ENCODE measurements around the gene OSBPL3.

Gene OSBPL3

DNA sequence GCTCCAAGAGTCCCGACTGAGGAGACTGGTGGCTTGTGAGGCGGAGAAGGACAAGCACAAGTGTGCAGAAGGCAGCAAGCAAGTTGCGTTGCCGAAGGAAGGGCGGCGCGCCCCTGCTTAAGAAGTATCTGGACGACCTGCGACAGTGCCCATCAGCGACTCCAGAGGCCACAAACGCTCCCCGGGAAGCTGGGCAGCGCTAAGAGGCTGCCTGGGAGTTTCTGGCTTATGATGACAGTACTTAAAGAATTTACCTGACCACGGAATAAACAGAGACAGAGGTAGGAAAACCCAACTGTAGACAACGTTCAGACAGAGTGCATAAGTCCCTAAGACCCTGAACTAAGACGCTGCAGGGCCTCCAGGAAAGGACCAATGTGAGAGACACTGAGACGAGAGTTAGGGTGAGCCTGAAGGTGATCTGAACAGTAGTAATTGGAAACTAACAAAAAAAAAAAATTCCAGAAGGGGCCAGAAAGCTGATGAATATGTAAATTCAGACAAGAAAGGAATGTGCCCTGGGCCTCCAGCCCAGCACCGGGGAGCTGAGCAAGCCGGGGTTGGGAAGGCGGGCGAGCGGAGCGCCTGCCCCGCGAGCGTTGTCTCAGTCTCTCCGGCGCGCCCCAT is 1.0 kb downstream of the OSBPL3 start:
- DNase-seq, result peak in 1 of 2 experiments; percentile 60

DNA sequence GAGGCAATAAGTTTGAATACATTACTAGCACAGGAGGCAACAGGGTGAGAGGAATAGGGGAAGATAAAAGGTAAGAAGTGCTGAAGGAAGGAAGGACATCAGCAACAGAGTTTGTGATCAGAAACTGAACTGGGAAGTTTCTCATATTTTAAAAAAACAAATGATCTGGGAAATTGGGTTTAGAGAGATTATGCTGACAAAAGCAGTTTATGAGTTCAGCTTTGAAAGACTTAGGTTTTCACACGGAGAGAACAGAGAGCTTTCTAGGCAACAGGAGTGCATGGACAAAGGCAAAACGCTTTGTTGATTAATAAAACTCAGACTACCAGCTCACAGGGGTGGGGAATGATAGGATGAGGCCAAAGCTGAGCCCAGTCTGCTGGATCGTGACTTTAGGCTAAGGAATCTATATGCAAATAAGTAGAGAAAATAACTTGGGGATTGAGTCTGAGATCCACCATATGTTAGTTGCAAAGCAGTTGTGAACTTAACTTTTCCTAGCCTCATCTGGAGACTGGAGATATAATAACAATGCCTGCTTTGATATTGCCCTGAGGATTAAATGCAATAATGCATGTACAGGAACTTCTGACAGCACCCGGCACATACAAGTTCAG is 4.2 kb downstream of the OSBPL3 start:
- DNase-seq, result no peak

DNA sequence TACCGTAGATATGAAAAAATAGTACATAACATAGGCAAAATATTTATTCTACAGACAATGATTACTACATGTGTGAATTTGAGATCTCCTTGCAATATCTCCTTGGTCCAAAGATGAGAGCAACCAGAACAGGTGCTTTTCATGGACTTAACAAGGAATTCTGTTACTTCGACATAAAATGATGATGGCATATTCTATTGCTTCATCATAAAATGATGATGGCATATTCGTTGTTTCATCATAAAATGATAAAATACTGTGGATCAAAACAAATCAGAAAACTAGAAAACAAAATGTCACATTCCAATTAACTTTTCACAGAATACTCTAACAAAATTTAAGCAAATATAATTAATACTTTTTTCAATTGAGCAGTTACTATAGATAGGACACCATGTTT is 4.8 kb downstream of the OSBPL3 start:
- DNase-seq, result no peak

DNA sequence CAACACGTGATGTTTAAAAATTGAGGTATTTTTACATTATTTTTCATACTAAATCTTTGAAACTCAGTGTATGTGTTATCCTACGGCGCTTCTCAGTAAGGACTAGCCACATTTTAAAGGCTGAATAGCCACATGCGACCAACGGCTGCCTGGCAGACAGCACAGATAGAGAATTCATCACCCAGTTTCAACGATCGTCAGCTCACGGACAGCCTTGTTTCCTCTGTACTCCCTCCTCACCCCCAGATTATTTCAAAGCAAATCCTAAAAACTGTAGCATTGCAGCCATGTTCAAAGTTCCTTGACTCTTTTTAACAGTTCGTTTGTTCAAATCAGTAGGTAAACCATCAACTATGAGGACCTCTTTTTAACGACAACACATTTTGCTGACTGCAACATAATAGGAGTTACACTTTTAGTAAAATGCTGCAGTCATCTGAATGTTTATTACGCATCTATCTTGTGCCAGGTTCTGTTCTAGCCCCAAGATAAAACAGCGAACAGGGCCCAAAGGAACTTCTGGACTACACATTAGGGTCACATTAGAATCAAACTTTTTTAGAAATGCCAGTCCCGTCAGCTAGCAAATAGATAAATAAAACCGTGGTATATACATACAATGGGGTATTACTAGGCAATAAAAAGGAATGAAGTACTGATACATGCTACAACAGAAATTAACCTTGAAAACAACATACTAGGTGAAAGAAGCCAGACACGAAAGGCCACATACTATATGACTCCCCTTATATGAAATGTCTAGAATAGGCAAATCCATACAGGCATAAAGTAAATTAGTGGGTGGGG is 5.7 kb downstream of the OSBPL3 start:
- no peak for DNase-seq

DNA sequence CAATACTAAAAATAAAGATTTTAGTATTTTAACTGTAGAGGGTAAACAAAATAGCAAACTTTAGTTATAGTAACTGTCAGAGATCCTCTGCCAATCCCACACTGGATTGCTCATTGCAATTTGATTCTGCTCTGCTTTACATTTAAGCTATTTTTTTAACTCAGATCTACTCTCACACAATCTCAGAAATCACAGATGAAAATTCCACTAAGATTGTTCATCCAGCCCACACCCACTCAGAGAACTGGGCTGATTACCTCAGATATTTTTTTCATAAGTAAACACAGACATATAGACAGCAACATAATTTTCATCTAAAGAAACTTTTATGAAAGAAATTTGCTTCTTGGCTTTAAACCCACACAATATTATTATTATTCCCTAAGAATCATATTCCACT is 7.0 kb downstream of the OSBPL3 start:
- no peak for DNase-seq

DNA sequence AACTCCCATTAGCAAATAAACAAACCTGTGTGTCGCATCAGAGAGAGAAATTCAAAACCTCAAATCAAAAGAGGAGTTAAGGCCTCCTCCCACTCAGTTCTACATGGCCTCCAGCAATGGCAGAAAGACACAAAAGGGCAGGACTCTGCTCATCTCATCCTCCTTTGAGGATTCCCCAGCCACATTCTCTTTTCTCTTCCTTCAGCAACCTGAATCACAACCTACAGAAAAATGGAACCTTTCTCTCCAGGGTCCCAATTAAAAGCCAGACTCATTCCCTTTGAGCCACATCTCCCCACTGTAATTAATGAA is 7.9 kb downstream of the OSBPL3 start:
- DNase-seq, result no peak

DNA sequence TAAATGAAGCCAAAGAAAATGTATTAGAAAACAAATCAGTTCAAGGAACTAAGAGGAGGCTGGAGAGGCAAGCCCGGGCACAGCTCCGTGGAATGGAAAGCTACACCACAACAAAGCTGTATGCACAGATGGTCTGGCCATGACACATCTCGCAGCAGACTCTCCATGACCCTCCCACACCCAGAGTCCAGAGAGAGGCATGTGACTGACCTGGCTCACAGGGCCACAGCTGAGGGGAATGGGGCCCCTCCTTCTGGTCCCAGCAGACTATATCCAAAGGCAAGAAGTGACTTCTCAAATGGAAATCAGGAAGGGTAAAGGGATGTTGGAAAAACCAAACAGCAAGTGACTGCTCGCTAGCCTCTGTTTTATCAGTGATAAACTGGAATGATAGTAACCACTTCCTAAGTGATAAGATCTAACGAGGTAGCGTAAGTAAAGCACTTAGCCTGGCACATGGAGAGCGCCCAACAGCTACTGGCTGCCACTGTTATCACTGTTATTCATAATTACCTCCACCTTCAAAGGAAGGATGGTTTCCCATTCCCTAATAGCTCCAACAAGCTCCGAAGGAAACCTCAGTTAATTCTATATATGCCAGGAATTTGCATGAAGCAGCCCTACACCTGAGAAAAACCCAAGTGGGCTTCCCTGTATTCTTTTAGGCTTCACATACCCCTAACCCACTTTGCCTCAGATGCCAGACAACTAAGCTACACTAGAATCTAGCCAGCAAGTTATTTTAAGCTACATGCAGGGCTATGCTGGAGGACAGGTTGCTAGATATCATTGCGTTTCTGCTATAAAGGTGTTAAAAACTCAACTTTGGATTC is 8.4 kb downstream of the OSBPL3 start:
- DNase-seq, result no peak

DNA sequence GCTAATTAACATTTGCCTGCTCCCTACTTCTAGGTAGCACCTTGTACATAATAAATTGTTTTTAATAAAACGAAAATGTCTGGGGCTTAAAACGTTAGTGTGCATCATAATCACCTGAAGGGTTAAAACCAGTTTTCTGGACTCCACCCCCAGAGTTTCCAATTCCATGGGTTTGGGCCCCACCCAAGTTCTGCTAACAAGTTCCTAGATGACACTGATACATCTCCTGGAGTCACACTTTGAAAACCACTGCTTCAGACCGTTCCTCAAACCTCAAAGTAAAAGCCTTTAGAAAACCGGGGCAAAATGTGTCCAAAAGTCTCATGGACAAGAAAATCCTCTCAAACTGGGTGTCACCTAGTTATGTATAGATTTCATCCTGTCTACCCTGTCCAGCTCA is 9.3 kb downstream of the OSBPL3 start:
- DNase-seq, result no peak

DNA sequence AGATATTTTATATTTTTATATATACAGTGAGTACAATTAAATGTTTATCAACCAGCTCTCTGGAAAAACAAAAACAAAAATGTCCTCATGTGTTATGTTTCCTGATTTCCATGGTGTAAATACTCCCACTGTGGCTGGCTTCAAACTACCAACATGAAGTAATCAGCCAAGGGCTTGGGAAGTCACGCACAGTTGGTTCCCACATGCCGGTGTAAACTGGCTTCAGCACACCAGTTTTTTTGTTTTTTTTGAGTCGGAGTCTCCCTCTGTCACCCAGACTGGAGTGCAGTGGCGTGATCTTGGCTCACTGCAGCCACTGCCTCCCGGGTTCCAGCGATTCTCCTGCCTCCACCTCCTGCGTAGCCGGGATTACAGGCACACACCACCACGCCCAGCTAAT is 11.8 kb downstream of the OSBPL3 start:
- DNase-seq, result no peak

DNA sequence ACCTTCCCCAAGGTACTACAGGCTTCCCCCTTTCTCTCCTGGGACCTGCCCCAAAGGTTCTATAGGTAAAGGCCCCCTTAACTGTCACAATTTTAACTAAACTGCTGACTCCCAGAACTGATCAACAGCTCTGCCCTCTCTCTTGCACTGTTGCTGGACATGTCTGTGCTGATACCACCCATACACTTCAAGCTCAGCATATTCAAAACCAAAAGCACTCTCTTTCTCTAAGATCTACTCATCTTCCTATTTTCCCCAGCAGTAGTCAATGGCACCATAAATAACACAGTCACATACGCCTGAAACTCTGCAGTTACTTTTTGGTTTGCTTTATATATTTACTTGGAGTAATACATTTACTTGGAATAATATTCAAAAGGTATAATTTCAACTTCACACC is 12.3 kb downstream of the OSBPL3 start:
- DNase-seq, result no peak

DNA sequence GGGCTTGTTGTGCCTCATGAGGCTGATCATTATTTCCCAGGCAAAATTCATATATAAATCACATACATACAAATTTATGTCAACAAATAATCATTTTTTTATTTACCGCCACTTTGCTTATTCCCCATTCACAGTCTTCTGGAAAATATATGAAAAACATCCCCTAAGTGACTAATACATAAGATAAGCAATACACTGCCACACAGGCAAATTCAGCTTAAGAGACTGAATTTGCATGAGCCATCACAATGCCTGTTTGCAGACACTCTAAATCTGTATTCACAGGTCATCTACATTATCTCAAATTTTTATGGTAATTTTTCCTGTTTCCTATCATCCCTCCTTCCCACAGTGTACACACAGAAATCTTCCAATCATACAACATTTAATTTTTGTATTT is 13.2 kb downstream of the OSBPL3 start:
- no peak for DNase-seq

DNA sequence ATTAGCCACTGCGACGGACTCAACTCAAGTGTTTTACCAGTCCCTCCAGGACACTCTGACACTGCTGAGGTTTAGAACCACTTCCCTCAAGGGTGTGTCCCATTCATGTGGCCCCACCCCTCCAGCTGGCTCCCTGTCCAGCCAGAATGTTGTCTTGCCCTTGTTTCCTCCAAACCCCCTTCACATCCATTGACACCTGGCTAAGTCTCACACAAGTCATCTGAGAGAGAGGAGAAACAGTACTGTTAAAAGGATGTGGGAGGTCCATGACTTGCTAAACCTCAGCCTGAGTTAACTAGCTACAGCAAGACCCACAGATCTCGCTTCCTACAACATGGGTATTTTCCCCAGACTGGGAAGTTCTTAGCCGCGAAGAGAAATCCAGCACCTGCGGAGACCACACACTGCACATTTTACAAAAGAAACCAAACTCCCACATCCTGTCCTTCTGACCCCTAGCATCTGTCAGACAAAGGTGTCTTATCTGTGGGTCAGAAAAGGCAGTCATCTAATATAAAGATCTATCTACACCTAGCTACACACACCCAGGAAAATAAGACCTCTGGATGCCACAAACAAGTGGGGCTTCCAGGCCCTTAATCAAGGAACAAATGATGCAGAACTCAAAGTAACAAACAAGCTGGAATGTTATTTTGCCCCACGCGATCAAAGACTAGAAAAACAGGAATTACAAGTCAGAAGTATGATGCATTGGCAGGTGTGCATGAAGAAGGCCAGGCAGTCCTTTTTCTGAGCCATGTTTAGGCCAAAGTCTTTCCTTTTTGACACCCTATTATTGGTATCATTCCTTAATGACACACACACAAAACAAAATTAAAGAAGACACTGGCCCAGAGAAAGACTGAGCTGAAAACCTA is 13.9 kb downstream of the OSBPL3 start:
- DNase-seq, result no peak

DNA sequence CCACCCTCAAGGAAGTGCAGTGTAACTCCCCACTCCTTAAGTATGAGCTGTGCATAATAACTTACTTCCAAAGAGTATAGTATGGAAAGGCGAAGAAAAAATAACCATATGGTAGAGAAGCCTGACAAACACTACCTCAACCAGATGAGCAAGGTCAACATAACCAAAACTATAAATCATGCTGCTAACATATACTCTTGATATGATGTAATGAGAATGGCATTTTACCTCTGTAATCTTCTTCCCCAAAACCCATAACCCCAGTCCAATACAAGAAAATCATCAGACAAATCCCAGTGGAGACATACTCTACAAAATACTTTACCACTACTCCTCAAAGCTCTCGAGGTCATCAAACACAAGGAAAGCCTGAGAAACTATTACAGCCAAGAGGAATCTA is 15.8 kb downstream of the OSBPL3 start:
- no peak for DNase-seq

DNA sequence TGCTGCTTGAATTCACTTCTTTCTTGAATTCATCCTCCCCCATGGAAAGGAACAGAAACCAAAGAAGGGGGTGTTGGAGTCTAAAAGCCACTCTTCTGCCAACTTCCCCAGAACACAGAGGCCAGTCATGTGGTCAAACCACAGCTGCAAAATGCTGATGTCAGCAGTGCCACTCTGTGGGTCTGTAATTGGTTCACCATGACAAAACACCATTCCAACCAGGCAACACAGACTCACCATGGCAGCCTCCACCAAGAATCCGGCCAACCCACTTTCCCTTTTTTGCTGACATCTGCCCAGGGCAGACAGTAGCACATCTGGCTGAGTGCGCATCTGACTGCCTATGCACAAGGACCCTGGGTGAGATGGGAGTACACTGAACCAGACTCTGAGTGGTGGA is 16.8 kb downstream of the OSBPL3 start:
- no peak for DNase-seq

DNA sequence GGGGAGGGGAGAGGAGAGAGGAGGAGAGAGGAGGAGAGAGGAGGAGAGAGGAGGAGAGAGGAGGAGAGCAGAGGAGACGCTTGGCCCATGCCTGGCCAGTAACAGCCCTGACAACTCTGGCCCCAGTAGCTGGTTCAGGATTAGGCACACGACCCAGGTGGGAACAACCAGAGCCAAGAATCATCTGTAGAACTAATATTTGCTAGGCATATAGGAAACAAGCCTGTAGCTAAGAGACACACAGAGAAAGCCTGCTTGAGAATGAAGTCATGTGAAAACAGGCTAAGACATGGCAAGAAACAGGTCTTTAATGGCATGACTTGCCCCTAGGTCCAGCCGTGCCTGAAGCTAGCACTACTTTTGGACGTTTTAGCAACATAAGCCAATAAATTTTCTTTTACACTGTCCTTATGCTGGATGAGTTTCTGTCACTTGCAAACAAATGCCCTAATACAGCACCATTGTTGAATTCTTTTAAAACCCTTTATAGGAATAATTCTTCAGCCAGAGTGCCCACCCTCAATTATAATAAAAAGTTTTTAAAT is 17.5 kb downstream of the OSBPL3 start:
- no peak for DNase-seq

DNA sequence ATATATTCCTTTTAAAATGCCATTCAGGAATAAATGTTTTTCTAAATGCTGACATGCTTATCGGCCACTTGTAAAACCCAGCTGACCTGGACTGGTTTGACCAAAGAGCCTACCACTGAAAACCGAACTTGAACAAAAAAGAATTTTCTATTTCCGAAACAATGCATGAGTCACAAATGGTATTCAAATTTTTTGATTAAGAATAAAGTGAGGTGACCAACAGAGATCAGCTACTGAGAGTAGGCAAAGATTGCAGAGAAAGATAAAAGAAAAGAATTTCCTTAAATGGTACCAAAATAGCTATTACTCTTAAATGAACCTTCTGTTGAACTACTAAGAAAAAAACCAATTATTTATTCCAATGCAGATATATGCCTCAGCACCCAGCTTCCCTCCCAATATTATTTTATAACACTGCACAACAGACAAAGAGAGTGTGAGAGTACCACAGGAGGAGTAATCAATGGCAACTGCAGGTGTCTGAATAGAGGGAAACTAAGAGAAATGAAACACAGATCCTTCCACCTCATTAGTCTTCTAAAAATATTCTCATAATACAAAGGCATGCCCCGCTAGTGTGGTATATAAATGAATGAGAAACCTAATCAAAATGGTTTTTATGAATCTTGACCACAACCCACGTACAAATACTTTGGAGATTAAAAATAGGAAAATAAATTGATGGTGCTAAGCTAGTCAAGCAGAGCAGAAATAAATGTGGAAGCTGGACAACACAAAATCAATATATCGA is 20.1 kb downstream of the OSBPL3 start:
- no peak for DNase-seq

DNA sequence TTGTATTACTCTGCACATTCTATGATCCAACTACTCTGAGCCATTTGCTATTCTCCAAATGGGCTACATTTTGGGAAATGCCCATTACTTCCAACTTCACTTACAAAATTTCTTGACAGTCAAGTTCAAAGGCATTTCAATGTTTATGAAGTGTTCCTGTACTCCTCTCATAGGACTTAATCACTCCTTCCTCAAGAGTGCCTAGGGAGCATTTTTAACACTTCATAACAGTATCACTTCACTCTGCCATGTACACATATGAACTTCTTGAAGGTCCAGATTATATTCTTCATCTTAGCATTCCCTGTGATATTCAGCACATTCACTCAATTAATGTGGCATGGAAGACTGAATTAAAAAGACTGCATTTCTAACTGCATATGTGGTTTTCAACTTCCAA is 21.6 kb downstream of the OSBPL3 start:
- DNase-seq, result no peak

DNA sequence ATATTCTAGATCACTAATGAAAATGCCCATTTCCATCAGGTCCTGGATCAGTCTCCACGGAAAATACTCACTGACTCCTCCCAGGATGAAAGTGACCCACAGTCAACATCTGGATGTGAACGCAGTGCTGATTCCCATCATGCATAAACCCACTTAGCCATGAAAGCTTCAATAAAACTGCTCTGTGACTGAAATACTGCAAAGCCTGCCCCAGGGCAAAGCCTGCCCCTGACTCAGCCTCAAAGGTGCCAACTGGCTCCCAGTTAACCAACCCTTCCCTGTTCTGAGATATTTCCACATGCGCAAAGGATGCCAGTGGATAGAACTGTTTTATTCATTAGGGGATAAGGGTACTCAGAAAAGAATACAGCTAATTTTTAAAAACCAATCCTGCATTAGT is 24.0 kb downstream of the OSBPL3 start:
- no peak for DNase-seq

DNA sequence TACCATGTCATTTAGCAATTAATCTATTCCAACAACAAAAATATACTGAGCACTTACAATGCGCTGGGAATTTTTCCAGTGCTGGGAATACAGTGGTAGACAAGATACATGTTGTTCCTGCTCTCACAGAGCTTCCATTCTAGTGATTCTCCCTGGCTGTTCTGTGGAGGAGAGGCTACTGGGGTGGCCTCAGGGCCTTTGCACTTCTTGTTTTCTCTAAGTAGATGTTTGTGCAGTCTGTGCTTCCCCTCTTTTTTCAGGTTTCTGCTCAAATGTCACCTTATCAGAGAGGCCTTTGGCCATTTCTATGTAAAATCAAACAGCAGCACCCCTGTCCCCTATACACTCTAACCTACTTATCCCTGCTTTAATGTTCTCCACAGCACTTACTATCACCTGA is 24.7 kb downstream of the OSBPL3 start:
- no peak for DNase-seq

DNA sequence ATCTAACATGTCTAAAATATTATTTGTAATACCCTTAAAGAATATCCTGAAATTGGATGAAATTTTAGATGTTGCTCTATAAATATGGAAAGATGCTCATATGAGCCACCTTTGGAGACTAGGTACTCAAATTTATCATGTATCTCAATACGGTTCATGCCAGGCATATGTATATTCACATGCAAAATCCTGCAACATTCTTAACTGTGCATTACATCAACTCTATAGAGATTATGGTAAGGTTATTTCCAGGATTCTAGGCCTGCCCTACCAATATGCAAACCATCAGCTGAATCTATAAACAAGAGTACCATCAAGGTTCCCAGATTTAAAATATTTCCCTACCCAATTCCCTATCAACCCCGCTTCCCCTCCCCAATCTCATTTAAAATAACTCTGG is 27.5 kb downstream of the OSBPL3 start:
- no peak for DNase-seq

DNA sequence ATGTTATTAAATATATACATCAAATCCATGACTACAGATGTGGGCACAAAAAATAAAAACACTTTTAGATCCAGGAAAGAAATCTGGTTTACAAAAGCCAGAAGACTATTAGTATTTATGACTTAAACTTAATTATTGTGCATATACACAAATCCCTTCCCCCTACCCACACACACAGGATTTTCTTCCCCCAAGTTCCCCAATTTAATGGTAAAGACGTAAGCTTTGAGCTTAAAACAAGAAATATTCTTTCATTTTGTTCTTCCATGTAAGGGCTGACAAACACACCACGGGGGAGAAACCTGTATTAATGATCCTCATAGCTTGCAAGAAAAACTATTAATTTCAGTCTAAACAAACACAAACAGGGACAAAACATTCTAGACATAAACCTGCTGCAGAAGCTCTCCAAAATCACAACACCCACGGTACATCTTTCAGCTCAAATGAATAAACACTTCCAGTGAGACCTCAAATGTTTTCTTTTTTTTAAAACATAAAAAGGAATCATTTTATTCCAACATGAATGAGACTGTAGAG is 28.5 kb downstream of the OSBPL3 start:
- DNase-seq, result no peak

Measured in SW 1271 (cell line).